Stimulated activated CD4-positive, alpha-beta T cell treated with anti-CD3 and anti-CD28 coated beads, Interleukin-15, amount 100 ng/mL, for 48 hours (primary cell): Measurements from ENCODE around the gene SPATA33.

ENCODE experiments used
- DNase-seq, 2 donors: peaks; one replicate each; pipeline ENCODE4 v3.0.0-alpha.2; 2020; ENCODE audit warnings: low read depth in 2 of 2

SPATA33 gene

GRCh38 chr16:89657442-89658220 lies at the start of gene SPATA33, which contains the start of gene CHMP1A:
TSS of gene SPATA33 (plus strand) at chr16:89657836. CDS start at chr16:89657912, 76 bp downstream.
TSS of gene CHMP1A (minus strand) at chr16:89657708. CDS start at chr16:89657588, 120 bp downstream.
- DNase-seq: peak; percentile 87 to 91

GRCh38 chr16:89607937-89608740 lies 49.5 kb upstream of the SPATA33 start:
- DNase-seq: no peak

- DNase-seq: no peak
Observed at GRCh38 chr16:89610108-89610453, 47.6 kb upstream of the SPATA33 start.

GRCh38 chr16:89612415-89613166 lies 45.0 kb upstream of the SPATA33 start:
- DNase-seq: no peak

GRCh38 chr16:89613231-89613953 lies 44.2 kb upstream of the SPATA33 start, which contains the start of gene DPEP1:
TSS of gene DPEP1 (plus strand) at chr16:89613642. CDS start at chr16:89630411, 16,769 bp downstream.
- DNase-seq: no peak

- DNase-seq: no peak
Observed at GRCh38 chr16:89613954-89614459, 43.6 kb upstream of the SPATA33 start.

- no peak for DNase-seq
Observed at GRCh38 chr16:89615176-89615575, 42.5 kb upstream of the SPATA33 start.

GRCh38 chr16:89615596-89616090 lies 42.0 kb upstream of the SPATA33 start:
- DNase-seq: peak in 1 of 2 donors; percentile 28

GRCh38 chr16:89616623-89617022 lies 41.0 kb upstream of the SPATA33 start:
- no peak for DNase-seq

GRCh38 chr16:89617036-89617435 lies 40.6 kb upstream of the SPATA33 start:
- DNase-seq: no peak

- no peak for DNase-seq
Observed at GRCh38 chr16:89618109-89618998, 39.3 kb upstream of the SPATA33 start.

- no peak for DNase-seq
Observed at GRCh38 chr16:89619840-89620239, 37.8 kb upstream of the SPATA33 start.

- DNase-seq: no peak
Observed at GRCh38 chr16:89620406-89620841, 37.2 kb upstream of the SPATA33 start.

- DNase-seq: no peak
Observed at GRCh38 chr16:89621136-89621697, 36.4 kb upstream of the SPATA33 start.

- DNase-seq: no peak
Observed at GRCh38 chr16:89621698-89622409, 35.8 kb upstream of the SPATA33 start.

- DNase-seq: no peak
Observed at GRCh38 chr16:89623511-89624261, 34.0 kb upstream of the SPATA33 start.

GRCh38 chr16:89624777-89625761 lies 32.6 kb upstream of the SPATA33 start:
- DNase-seq: no peak
